ENCODE results near the gene OR2A25. TPM values are rescaled to one million over a fixed set of nuclear protein-coding genes. Genes with fewer than 3 reads are reported as not detected.

The OR2A25 gene
- total and polyA plus RNA-seq, 4 donors: not detected

GRCh38 chr7:144113651-144114050, 44.0 kb downstream of the OR2A25 start:
- no peak overlapping the region for H3K27ac ChIP-seq (ENCODE audit: low read depth in 1 of 2, low read length in 2 of 2)
- DNase-seq (ENCODE audit: low spot score): no peak
- TF ChIP-seq, protein P1, sequence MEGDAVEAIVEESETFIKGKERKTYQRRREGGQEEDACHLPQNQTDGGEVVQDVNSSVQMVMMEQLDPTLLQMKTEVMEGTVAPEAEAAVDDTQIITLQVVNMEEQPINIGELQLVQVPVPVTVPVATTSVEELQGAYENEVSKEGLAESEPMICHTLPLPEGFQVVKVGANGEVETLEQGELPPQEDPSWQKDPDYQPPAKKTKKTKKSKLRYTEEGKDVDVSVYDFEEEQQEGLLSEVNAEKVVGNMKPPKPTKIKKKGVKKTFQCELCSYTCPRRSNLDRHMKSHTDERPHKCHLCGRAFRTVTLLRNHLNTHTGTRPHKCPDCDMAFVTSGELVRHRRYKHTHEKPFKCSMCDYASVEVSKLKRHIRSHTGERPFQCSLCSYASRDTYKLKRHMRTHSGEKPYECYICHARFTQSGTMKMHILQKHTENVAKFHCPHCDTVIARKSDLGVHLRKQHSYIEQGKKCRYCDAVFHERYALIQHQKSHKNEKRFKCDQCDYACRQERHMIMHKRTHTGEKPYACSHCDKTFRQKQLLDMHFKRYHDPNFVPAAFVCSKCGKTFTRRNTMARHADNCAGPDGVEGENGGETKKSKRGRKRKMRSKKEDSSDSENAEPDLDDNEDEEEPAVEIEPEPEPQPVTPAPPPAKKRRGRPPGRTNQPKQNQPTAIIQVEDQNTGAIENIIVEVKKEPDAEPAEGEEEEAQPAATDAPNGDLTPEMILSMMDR (IDR thresholded peaks at IDR 0.05; ENCODE audit: low read depth, low read length, missing input control): no peak
- TF ChIP-seq HNF4G (IDR thresholded peaks at IDR 0.05) (no peak), TAF1 (conservative IDR thresholded peaks at IDR 0.05) (no peak), FOXA2 (IDR thresholded peaks at IDR 0.05) (no peak), MAX (IDR thresholded peaks at IDR 0.05) (no peak), NR2F2 (IDR thresholded peaks at IDR 0.05) (no peak), GABPA (IDR thresholded peaks at IDR 0.05 in 1 of 2, conservative IDR thresholded peaks at IDR 0.05 in 1 of 2) (no peak), RAD21 (IDR thresholded peaks at IDR 0.05) (no peak)
- TF ChIP-seq, protein P2, sequence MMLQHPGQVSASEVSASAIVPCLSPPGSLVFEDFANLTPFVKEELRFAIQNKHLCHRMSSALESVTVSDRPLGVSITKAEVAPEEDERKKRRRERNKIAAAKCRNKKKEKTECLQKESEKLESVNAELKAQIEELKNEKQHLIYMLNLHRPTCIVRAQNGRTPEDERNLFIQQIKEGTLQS (IDR thresholded peaks at IDR 0.05): no peak
- TF ChIP-seq, protein P3, sequence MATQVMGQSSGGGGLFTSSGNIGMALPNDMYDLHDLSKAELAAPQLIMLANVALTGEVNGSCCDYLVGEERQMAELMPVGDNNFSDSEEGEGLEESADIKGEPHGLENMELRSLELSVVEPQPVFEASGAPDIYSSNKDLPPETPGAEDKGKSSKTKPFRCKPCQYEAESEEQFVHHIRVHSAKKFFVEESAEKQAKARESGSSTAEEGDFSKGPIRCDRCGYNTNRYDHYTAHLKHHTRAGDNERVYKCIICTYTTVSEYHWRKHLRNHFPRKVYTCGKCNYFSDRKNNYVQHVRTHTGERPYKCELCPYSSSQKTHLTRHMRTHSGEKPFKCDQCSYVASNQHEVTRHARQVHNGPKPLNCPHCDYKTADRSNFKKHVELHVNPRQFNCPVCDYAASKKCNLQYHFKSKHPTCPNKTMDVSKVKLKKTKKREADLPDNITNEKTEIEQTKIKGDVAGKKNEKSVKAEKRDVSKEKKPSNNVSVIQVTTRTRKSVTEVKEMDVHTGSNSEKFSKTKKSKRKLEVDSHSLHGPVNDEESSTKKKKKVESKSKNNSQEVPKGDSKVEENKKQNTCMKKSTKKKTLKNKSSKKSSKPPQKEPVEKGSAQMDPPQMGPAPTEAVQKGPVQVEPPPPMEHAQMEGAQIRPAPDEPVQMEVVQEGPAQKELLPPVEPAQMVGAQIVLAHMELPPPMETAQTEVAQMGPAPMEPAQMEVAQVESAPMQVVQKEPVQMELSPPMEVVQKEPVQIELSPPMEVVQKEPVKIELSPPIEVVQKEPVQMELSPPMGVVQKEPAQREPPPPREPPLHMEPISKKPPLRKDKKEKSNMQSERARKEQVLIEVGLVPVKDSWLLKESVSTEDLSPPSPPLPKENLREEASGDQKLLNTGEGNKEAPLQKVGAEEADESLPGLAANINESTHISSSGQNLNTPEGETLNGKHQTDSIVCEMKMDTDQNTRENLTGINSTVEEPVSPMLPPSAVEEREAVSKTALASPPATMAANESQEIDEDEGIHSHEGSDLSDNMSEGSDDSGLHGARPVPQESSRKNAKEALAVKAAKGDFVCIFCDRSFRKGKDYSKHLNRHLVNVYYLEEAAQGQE (IDR thresholded peaks at IDR 0.05): no peak
- H3K36me3 ChIP-seq (ENCODE audit: control insufficient read depth in 4 of 4, insufficient read depth in 3 of 4, low read depth in 1 of 4, low read length in 3 of 4): no peaks in the 10 kb centered on the region
- H3K4me3 ChIP-seq (ENCODE audit: low read depth in 1 of 3, low read length in 3 of 3): no peak overlapping the region
- WGBS: 43% methylated on average over 1 of the region's 1 CpG
- no peak overlapping the region for H3K9ac ChIP-seq (ENCODE audit: low read depth in 1 of 2, low read length in 2 of 2)
- H3K4me1 ChIP-seq (ENCODE audit: control insufficient read depth in 4 of 4, insufficient read depth in 4 of 4, low read length in 3 of 4): no peaks in the 10 kb centered on the region
- H3K9me3 ChIP-seq (ENCODE audit: control insufficient read depth in 4 of 4, low read length in 3 of 4): no peaks in the 10 kb centered on the region
- peaks cover 0 to 2% (median 0%) of the 10 kb centered on the region in 4 donors for H3K27me3 ChIP-seq (ENCODE audit: control insufficient read depth in 4 of 4, insufficient read depth in 4 of 4, low read length in 3 of 4)

- H3K27me3 ChIP-seq (ENCODE audit: control insufficient read depth in 4 of 4, insufficient read depth in 4 of 4, low read length in 3 of 4): no peaks in the 10 kb centered on the region
- no peaks in the 10 kb centered on the region for H3K4me1 ChIP-seq (ENCODE audit: control insufficient read depth in 4 of 4, insufficient read depth in 4 of 4, low read length in 3 of 4)
- no peak overlapping the region for H3K4me3 ChIP-seq (ENCODE audit: low read depth in 1 of 3, low read length in 3 of 3)
- TF ChIP-seq, protein P4, sequence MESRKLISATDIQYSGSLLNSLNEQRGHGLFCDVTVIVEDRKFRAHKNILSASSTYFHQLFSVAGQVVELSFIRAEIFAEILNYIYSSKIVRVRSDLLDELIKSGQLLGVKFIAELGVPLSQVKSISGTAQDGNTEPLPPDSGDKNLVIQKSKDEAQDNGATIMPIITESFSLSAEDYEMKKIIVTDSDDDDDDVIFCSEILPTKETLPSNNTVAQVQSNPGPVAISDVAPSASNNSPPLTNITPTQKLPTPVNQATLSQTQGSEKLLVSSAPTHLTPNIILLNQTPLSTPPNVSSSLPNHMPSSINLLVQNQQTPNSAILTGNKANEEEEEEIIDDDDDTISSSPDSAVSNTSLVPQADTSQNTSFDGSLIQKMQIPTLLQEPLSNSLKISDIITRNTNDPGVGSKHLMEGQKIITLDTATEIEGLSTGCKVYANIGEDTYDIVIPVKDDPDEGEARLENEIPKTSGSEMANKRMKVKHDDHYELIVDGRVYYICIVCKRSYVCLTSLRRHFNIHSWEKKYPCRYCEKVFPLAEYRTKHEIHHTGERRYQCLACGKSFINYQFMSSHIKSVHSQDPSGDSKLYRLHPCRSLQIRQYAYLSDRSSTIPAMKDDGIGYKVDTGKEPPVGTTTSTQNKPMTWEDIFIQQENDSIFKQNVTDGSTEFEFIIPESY (IDR thresholded peaks at IDR 0.05): no peak
- TF ChIP-seq NR2F2 (IDR thresholded peaks at IDR 0.05) (no peak), YY1 (IDR thresholded peaks at IDR 0.05) (no peak)
- WGBS: 82% methylated on average over 8 of the region's 8 CpGs
- no peak overlapping the region for H3K9ac ChIP-seq (ENCODE audit: low read depth in 1 of 2, low read length in 2 of 2)
- H3K36me3 ChIP-seq (ENCODE audit: control insufficient read depth in 4 of 4, insufficient read depth in 3 of 4, low read depth in 1 of 4, low read length in 3 of 4): no peaks in the 10 kb centered on the region
- no peak for DNase-seq (ENCODE audit: low spot score)
- H3K27ac ChIP-seq (ENCODE audit: low read depth in 1 of 2, low read length in 2 of 2): no peak overlapping the region
- no peaks in the 10 kb centered on the region for H3K9me3 ChIP-seq (ENCODE audit: control insufficient read depth in 4 of 4, low read length in 3 of 4)
Measured at GRCh38 chr7:144118341-144118740, 48.7 kb downstream of the OR2A25 start.
